SIG-M5 treated with dmso at 0.1 percent for 504 hours (cell line): Measurements from ENCODE around the gene JAZF1.
"Not testable (repeated sequence)": the region's sequence is repeated elsewhere in the genome, so short reads cannot be mapped to it uniquely, and the experiment has no call there.

Experiments used
- DNase-seq: peaks from one replicate; lab custom pipeline; 2025; ENCODE audit not compliant: unreplicated experiment; lab: John Stamatoyannopoulos, UW

The JAZF1 gene

DNA sequence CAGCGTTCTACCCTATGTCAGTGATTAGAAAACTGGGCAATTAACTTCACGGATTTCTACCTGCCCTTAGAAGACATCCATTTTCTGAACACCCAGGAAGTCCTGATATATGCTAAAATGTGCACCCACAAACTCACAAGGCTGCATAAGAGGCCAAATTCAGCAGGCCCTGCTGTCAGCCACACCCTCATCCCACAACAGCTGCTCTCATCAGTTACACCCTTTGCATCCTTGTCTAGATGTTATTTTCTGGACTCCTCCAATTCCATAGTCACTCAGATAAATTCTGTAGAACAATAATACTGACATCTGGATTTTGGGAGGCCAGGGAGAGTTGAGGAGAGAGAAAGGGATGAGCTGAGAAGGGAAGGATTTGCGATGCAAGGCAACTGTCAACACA is 231.7 kb downstream of the JAZF1 start:
- DNase-seq: no peak

DNA sequence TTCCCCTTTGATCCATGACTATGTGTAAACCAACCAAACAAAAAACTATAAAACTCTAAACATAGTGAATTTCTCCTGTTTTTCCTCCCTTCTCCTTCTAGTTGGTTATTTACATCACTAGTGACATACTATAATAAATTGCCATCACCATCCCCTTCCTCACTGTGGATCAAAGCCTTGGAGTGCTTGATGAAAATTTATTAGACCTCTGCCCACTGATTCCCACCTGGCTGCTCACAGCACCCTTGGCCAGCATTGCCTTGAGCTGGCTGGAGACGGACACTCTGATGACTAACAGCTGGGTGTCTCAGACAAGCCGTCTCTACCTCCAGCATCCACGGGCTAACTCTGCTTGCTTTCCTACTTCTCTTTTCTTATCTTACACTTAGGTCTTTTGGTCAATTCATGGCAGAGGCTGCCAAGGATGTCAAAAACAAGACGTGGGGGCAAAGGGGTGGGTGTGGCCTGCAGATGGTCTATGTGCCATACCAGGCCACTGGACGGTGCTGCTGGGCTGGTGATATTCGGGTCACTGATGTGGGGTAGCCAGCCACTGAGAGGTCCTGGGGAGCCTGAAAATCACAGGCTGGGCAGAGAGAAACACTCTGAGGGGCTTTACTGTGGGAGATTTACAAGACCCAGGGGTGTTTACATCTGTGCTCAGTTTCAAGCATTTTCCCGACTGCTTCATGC is 232.9 kb downstream of the JAZF1 start:
- DNase-seq: no peak

GRCh38 chr7:27946351-27946750 is 234.2 kb downstream of the JAZF1 start:
- no peak for DNase-seq

GRCh38 chr7:27945058-27945795 is 235.4 kb downstream of the JAZF1 start:
- DNase-seq: no peak

GRCh38 chr7:27944643-27945042 is 236.0 kb downstream of the JAZF1 start:
- DNase-seq: no peak

- no peak for DNase-seq
Measured at GRCh38 chr7:27943241-27943640, 237.4 kb downstream of the JAZF1 start.

GRCh38 chr7:27942711-27943110 is 237.9 kb downstream of the JAZF1 start:
- DNase-seq: no peak

- DNase-seq: no peak
Measured at GRCh38 chr7:27941522-27941921, 239.1 kb downstream of the JAZF1 start.

- no peak for DNase-seq
Measured at GRCh38 chr7:27940341-27940740, 240.3 kb downstream of the JAZF1 start.

GRCh38 chr7:27939893-27940292 is 240.7 kb downstream of the JAZF1 start:
- no peak for DNase-seq

GRCh38 chr7:27936768-27937102 is 243.9 kb downstream of the JAZF1 start:
- DNase-seq: no peak

DNA sequence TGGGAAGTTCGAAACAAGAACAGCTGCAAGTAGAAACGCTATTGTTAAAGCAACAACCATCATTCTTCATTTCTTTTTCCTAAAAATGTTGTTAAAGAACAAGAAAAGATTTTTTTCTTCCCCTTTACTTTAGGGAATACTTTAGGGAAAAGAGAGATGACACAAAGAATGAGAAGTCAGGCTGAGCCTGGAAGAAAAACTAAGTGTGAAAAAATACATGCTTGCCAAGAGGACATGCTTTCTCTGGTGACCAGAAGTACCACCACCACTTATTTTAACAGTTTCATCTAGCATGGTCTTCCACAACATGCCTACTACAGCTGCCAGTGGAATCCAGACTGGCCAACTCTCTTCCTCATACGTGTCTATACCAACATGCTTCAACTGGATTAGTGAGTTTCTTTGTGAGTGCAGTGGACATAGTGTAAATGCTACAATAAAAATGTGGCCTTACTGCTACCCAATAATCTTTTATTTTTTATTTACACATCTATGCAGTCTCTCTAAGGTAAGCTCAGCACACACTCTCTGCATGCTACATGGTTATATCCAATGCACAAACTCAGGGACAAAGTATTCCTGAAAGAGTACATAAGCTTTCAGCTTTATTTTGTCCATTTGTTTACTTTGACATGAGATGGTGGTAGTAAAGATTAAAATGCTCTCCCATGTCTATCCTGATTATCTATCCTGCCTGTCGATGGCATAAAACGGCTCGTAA is 244.4 kb downstream of the JAZF1 start:
- DNase-seq: no peak

GRCh38 chr7:27933671-27934565 is 246.7 kb downstream of the JAZF1 start:
- DNase-seq: no peak

DNA sequence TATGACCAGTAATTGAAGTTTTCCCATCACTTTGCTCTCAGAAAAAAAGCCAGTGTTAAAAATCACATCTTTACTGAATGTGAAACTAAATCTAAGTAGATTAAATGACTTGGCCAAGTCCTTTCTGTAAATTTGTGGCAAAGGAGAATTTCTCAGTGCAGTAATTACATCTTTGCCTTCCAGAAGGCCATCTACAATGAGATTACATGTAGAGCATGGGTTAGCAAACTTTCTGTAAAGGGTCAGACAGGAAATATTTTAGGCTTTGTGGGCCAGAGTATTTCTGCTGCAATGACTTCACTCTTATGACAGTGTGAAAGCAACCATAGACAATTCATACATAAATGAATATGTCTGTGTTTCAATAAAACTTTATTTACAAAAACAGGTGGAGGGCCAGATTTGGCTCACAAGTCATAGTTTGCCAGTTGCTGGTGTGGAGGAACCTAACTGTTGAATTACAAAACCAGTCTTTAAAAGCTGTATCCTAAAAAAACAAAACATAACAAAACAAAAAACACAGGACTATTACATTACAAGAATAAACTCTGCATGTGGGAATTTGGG is 249.6 kb downstream of the JAZF1 start:
- no peak for DNase-seq

- DNase-seq: no peak
Measured at GRCh38 chr7:27929127-27929526, 251.5 kb downstream of the JAZF1 start.

GRCh38 chr7:27928001-27928400 is 252.6 kb downstream of the JAZF1 start:
- DNase-seq: no peak

GRCh38 chr7:27925573-27926201 is 254.9 kb downstream of the JAZF1 start:
- DNase-seq: no peak

GRCh38 chr7:27923642-27923980 is 257.0 kb downstream of the JAZF1 start:
- DNase-seq: no peak

DNA sequence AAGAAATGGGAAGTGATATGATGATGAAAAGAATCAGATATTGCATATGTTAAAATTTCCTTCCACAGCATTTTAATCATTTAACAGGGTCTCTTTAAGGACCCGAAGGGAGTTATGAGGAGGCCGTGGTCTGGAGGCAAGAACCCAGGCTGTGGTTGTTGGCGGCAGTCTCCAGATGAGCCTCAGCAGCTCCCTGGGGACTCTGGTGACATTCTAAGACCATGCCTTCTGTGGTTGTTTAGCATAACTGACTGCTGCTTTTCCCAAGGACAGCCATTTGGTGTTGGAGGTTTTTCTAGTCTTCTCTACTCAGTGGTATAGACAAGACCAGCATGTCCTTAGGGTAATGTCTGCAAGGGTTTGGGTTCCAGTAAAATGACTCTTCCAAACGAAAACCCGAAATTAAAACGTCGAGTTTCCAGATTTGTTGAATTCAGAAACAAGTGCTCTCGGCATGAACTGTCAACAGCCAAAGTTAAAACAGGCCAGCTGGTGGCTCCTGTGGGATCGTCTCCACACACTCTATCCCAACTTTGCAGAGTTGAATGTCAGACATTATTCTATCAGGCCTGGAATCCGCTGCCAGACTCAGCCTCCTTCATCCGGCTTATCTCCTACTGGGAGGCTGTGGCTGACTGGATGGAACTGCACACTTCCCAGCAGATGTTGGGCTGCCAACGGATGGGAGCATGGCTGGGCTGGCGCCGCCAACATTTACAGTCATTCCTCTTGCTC is 257.5 kb downstream of the JAZF1 start:
- no peak for DNase-seq

DNA sequence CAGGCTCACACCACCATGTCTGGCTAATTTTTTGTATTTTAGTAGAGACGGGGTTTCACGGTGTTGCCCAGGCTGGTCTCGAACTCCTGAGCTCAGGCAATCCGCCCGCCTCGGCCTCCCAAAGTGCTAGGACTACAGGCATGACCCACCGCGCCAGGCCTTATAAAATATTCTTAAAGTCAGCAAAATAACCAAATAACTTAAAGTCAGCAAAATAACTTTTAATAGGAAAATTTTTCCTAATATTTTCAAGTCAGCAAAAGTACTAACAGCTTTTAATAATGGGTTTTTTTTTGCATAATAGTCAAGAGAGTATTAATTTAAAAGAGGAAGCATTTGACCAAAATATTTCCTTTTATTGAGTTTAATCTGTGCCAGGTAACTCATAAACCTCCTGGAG is 258.2 kb downstream of the JAZF1 start:
- DNase-seq: not testable (repeated sequence)
